ENCODE data around the gene SYNCRIP.
"Not testable (repeated sequence)": the region's sequence is repeated elsewhere in the genome, so short reads cannot be mapped to it uniquely, and the experiment has no call there.

The SYNCRIP gene

GRCh38 chr6:85600713-85601313 is 41.9 kb downstream of the SYNCRIP start:
- DNase-seq (ENCODE audit: insufficient read length, low spot score) (no peak), FAIRE-seq (peak; percentile 26)

GRCh38 chr6:85594197-85594930 is 48.3 kb downstream of the SYNCRIP start:
- no peak for DNase-seq (ENCODE audit: insufficient read length, low spot score)
- FAIRE-seq, result peak; percentile 57

GRCh38 chr6:85593438-85594196 is 49.1 kb downstream of the SYNCRIP start, which contains the start of gene SNX14:
Gene SNX14 (minus strand): TSS chr6:85593858. CDS start chr6:85593718, 140 bp downstream.
- peak; percentile 94 for FAIRE-seq
- DNase-seq (ENCODE audit: insufficient read length, low spot score), result peak; percentile 72

GRCh38 chr6:85592033-85592432 is 50.7 kb downstream of the SYNCRIP start:
- DNase-seq (ENCODE audit: insufficient read length, low spot score) (no peak), FAIRE-seq (peak; percentile 68)

- FAIRE-seq, result no peak
These were observed 51.5 kb downstream of the SYNCRIP start for GRCh38 chr6:85591207-85591606.

GRCh38 chr6:85585741-85586140 is 56.9 kb downstream of the SYNCRIP start:
- FAIRE-seq (no peak), DNase-seq (ENCODE audit: insufficient read length, low spot score) (no peak)

More at GRCh38 chr6:85591207-85591606, 51.5 kb downstream of the SYNCRIP start:
- DNase-seq (ENCODE audit: insufficient read length, low spot score), result no peak

GRCh38 chr6:85582832-85583231 is 59.9 kb downstream of the SYNCRIP start:
- not testable (repeated sequence) for DNase-seq (ENCODE audit: insufficient read length, low spot score); FAIRE-seq

- DNase-seq (ENCODE audit: insufficient read length, low spot score) (no peak), FAIRE-seq (no peak)
These were observed 61.1 kb downstream of the SYNCRIP start for GRCh38 chr6:85581572-85581971.

GRCh38 chr6:85580878-85581267 is 61.8 kb downstream of the SYNCRIP start:
- DNase-seq (ENCODE audit: insufficient read length, low spot score) (no peak), FAIRE-seq (no peak)

GRCh38 chr6:85580118-85580877 is 62.4 kb downstream of the SYNCRIP start:
- DNase-seq (ENCODE audit: insufficient read length, low spot score) (no peak), FAIRE-seq (no peak)

GRCh38 chr6:85579581-85579980 is 63.1 kb downstream of the SYNCRIP start:
- no peak for DNase-seq (ENCODE audit: insufficient read length, low spot score)
- FAIRE-seq, result no peak

- FAIRE-seq (peak; percentile 72), DNase-seq (ENCODE audit: insufficient read length, low spot score) (no peak)
These were observed 66.2 kb downstream of the SYNCRIP start for GRCh38 chr6:85576476-85576875.

GRCh38 chr6:85574932-85575598 is 67.6 kb downstream of the SYNCRIP start:
- FAIRE-seq (peak; percentile 14), DNase-seq (ENCODE audit: insufficient read length, low spot score) (no peak)

- FAIRE-seq, result no peak
- DNase-seq (ENCODE audit: insufficient read length, low spot score), result no peak
These were observed 73.4 kb downstream of the SYNCRIP start for GRCh38 chr6:85569323-85569722.

- no peak for DNase-seq (ENCODE audit: insufficient read length, low spot score)
- FAIRE-seq, result no peak
These were observed 74.3 kb downstream of the SYNCRIP start for GRCh38 chr6:85568411-85568810.

- FAIRE-seq, result peak; percentile 47
- DNase-seq (ENCODE audit: insufficient read length, low spot score), result no peak
These were observed 77.0 kb downstream of the SYNCRIP start for GRCh38 chr6:85565736-85566135.

GRCh38 chr6:85564223-85564622 is 78.5 kb downstream of the SYNCRIP start:
- not testable (repeated sequence) for FAIRE-seq; DNase-seq (ENCODE audit: insufficient read length, low spot score)
